Tibial nerve (tissue), 4 donors: ENCODE measurements around the gene MKLN1.

Experiments used
- CTCF ChIP-seq, 5 experiments: fragments of 200-600 bp in 3 of 5; fragments of 450-650 bp in 2 of 5; sonication (generic) in 3 of 5; IDR thresholded peaks; one replicate each; pipeline ENCODE4 v1.5.1; 2016 to 2019; ENCODE audit warnings: antibody characterized with exemption in 5 of 5, mild to moderate bottlenecking in 3 of 5, moderate library complexity in 2 of 5
- EP300 ChIP-seq, 2 donors: sonication (generic); formaldehyde crosslinking; IDR thresholded peaks; one replicate each; pipeline ENCODE4 v1.6.1; 2017; ENCODE audit warnings: antibody characterized with exemption in 2 of 2, mild to moderate bottlenecking in 1 of 2
- POLR2A ChIP-seq, 2 donors: fragments of 450-650 bp; IDR thresholded peaks; one replicate each; pipeline ENCODE4 v1.6.1; 2017; ENCODE audit warnings: antibody characterized with exemption in 2 of 2, mild to moderate bottlenecking in 2 of 2, moderate library complexity in 2 of 2

GRCh38 chr7:131506597-131506996, 178.9 kb downstream of the MKLN1 start:
- TF ChIP-seq CTCF (IDR thresholded peaks at IDR 0.05): no peak
- no peak for TF ChIP-seq POLR2A (IDR thresholded peaks at IDR 0.05)
- no peak for TF ChIP-seq EP300 (IDR thresholded peaks at IDR 0.05)
